H7 (cell line): ENCODE results near the gene RPL36A. TPM values are rescaled to one million over a fixed set of nuclear protein-coding genes. Genes with fewer than 3 reads are reported as not detected.

Experiments
- DNase-seq: peaks from one replicate; pipeline ENCODE4 v3.0.0; 2012
- H3K27me3 ChIP-seq: 2 replicates; pipeline ENCODE4 v1.6.0; 2011; ENCODE audit warnings: mild to moderate bottlenecking, low read length; ENCODE audit not compliant: control insufficient read depth, insufficient read depth
- H3K36me3 ChIP-seq: replicated peaks from 2 replicates; pipeline ENCODE4 v1.5.1; 2011; ENCODE audit warnings: low read length; ENCODE audit not compliant: control insufficient read depth, insufficient read depth
- H3K4me3 ChIP-seq: 2 replicates; pipeline ENCODE4 v1.5.1; 2011; ENCODE audit warnings: low read depth, mild to moderate bottlenecking, control low read depth, low read length, moderate library complexity; ENCODE audit not compliant: insufficient read depth
- total RNA-seq: library from RNA; depleted of rRNA; stranded (reverse); fragments of >200 nt; shearing (Covaris generic); gene quantifications from 2 replicates; pipeline ENCODE4 v1.2.3, GENCODE V29; 2014

Gene RPL36A
- total RNA-seq, 1 experiment from 2014 or later: 794 TPM

DNA sequence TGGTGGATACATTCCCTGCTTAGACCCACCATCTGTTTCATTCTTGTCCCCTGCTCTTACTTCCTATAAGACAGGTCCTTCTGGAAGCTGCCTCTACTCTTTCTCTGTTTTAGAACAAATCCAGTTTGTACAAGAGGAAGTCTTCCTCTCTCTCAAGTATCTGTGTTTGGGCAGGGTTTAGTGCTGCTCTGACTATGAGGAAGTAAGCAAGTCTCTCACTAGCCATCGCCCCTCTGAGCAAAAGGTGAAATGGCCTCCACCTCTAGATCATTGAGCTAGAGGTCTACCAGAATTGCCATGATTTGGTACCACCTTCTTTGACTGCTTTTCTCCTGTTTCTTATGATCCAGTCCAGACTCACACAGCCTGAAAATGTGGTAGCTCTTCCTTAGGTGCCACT, 13.3 kb upstream of the RPL36A start:
- DNase-seq: no peak
- H3K27me3 ChIP-seq: no peaks in the 10 kb centered on the region
- H3K36me3 ChIP-seq: no peaks in the 10 kb centered on the region
- no peak overlapping the region for H3K4me3 ChIP-seq

DNA sequence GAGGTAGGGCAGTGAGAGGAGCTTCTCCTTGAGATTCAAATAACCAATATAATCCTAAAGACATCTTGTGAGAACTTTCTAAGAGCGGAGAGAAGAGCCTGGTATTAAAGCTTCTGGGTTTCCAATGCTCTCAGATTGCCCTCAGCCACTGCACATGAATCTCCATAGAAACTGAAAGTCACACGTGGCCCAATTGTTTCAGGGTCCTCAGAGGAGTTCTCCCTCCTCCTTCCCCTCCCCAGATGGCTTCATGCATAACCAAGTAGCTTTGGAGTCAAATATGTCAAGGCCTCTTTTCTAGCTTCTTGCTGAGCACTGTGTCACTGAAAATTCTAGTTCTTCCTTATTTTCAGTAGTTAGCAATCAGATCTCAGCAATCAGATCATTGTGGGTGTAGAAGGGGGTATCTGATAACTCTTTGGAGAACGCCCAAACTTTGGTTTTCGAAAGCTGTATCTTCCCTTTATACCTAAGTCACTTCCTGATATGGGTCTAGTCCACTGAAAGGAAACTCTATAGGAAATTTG, 7.1 kb upstream of the RPL36A start:
- DNase-seq: no peak
- H3K36me3 ChIP-seq: no peaks in the 10 kb centered on the region

DNA sequence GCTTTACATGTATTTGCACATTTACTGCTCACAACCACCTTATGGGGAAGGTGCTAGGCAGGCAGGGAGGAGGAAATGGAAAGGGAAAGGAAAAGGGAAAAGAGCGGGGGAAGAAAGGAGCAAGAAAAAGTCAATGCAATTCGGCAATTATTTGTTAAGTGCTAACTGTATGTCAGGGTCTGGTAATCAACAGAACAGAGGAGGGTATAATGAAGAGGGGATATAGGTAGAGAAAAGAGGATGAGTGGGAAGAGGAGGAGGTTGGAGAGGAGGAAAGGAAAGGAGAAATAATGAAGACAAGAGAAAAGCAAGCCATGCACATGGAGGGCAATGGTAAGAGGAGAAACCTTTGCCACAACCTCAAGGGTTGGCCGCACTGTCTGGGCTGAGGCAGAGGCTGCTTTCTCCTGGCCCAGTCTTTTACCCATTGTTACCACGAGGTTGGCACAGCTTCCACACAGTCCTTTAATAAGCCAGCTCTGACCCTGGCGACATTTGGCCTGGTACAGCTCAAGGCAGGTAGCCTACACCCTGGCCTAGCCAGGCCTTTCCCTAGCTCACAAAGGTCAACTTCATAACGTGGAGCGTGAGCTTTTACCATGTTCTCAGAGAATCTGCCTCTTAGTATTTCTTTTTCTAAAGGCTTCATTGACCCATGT, 5.7 kb upstream of the RPL36A start:
- H3K27me3 ChIP-seq: no peaks in the 10 kb centered on the region
- DNase-seq: no peak
- no peaks in the 10 kb centered on the region for H3K36me3 ChIP-seq
- H3K4me3 ChIP-seq: no peak overlapping the region

More for the DNA sequence above, 7.1 kb upstream of the RPL36A start:
- no peak overlapping the region for H3K4me3 ChIP-seq
- H3K27me3 ChIP-seq: no peaks in the 10 kb centered on the region

DNA sequence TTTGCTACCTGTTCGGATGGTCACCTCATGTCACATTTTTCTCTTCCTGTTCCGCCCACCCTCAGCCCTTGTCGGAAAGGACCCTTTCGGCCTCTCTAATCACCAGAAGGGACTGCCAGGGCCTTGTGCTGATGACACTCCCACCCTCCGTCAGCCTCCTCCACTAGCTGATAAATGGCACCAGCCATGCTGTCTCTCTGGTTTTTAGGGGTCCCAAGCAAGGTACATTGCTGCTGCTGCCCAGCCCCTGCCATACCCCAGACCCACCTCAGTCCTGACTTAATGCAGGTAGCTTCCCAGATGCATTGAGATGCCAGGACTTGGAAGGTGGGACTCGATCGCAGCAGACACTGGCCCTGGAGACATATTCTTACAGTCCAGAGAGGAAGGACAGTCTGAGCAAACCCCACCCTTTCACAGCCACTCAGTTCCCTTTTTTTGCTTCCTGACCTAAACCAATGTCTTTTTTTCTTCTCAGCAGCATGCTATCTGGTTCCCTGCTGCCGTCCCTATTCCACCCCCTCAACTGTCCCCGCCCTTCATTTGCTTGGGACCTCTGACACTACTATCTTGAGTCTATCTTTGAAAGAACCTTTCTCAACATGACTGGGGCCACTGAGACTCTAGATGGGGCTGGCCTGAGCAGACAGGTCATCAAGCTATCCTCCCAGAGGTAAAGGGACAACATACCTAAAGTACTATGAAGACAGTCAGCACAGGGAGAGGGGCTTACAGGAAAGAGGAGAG, 4.8 kb upstream of the RPL36A start, which contains the start of gene BTK:
TSS of gene BTK (minus strand) at position 397 of the 747 bp plus-strand sequence. CDS start 10,907 bp downstream, outside the sequence.
- H3K27me3 ChIP-seq: no peaks in the 10 kb centered on the region
- DNase-seq: no peak
- no peaks in the 10 kb centered on the region for H3K36me3 ChIP-seq
- H3K4me3 ChIP-seq: no peak within 1 kb of the TSS

DNA sequence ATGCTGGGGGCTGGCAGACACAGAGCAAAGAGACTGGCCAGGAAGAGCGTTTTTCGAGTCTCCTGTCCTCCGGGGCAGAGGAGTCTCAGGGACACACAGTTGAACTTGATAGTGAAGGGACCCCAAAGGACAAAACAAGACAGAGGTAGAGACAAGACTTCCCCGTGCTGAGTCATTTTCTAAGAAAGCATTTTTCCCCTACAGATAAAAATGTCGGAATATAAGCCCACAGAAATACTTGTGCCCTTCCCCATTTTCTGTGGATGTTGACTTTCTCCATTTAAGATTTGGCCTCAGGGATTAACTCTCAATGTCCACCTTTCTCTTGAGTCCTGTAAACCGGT, 4.3 kb upstream of the RPL36A start:
- DNase-seq: no peak
- Histone ChIP-seq H3K27me3 (no peaks in the 10 kb centered on the region), H3K36me3 (no peaks in the 10 kb centered on the region), H3K4me3 (no peak overlapping the region)

DNA sequence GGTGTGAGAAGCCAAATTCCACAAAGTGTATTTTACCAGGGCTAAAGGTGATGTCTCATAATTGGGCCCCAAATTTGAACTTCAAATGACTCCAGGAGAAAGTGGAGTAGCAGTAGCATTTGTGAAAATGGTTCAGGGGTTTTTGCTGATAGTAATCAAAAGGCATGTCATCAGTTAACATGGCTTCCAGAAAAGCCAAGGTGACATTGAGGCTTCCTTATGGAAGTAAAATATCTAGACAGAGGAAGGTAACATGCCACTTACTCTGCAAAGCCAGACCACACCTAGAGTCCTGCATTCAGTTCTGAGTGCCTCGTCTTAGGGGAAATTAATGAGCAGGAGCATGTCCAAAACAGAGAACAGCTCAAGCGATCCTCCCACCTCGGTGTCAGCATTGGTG, 2.2 kb upstream of the RPL36A start:
- Histone ChIP-seq H3K36me3 (peaks cover 8% of the 10 kb centered on the region), H3K27me3 (no peaks in the 10 kb centered on the region), H3K4me3 (no peak overlapping the region)
- no peak for DNase-seq

DNA sequence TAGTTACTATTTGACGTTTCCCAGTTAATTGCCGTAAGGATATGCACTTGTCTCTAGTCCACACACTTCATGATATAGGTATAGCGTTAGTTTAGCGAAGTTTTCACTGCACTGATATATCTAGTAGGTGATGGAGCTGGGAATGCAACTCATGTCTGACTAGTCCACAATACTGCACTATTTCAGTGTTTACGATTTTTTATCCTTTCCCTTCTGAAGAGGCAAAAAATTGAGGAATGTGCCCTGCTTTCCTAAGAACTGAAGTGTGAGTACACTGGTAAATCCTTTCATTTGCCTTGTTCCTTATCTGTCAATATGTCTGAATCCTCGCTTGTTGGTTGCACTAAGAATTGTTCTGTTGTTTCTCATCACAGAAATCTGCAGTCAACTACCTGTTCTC, 1.0 kb downstream of the RPL36A start:
- Histone ChIP-seq H3K36me3 (peaks cover 9% of the 10 kb centered on the region), H3K4me3 (peak overlapping the region; percentile 78), H3K27me3 (no peaks in the 10 kb centered on the region)
- no peak for DNase-seq

DNA sequence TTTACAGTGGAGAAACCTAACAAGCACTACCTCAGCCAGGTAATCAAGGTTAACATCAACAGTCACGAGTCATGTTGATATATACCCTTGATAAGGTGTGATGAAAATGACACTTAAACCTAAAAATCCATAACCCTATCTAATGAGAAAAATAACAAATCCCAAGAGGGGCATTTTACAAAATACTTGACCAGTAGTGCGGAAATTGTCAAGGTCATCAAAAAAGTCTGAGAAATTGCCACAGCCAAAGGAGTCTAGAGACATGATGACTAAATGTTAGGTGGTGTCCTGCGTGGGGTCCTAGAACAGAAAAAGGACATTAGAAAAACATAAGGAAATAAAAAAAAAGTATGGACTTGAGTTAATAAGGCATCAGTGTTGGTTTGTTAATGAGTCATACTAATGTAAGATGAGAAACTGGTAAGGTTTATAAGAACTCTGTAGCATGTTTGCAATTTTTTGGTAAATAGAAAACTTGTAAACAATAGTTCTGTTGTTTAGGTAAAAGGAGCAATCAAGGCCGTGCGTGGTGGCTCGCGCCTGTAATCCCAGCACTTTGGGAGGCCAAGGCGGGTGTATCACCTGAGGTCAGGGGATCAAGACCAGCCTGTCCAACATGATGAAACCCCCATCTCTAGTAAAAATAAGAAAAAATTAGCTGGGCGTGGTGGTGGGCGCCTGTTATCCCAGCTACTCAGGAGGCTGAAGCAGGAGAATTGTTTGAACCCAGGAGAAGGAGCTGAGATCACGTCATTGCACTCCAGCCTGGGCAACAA, 2.9 kb downstream of the RPL36A start:
- Histone ChIP-seq H3K27me3 (no peaks in the 10 kb centered on the region), H3K36me3 (peaks cover 9% of the 10 kb centered on the region), H3K4me3 (no peak overlapping the region)
- no peak for DNase-seq

DNA sequence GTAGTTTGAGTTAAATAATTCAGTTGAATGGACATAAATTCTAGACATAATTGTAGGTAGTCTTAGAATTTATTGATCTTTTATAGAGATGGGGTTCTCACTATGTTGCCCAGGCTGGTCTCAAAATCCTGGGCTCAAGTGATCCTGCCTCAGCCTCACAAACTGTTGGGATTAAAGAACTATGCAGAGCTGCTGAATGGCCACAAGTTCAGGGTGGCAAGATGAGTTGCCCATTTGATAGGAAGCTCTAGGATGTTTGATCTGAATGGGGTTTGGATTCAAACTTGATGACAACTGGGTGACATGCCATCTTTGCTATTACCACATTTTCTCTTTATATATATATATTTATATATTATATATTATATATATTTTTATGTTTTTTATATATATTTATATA, 3.6 kb downstream of the RPL36A start:
- Histone ChIP-seq H3K4me3 (no peak overlapping the region), H3K27me3 (no peaks in the 10 kb centered on the region), H3K36me3 (peaks cover 9% of the 10 kb centered on the region)
- no peak for DNase-seq

DNA sequence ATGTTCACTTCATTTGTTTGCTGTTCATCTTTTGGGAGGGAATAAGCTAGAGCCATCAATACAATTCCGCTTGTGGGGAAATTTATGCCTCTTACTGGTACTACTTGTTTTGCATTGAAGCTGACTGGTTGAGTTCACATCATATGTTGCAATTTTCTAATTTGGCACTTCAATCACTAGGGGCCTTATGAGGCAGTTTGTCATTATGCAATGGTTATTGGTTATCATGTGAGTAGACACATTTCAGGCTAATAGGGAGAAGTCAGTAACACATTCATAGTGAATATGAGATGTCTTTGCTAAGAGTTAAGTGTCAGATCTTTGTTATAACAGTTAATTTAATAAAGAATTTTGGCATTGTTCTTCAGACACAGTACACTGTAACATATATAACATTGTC, 5.0 kb downstream of the RPL36A start:
- DNase-seq: no peak
- Histone ChIP-seq H3K36me3 (peaks cover 9% of the 10 kb centered on the region), H3K27me3 (no peaks in the 10 kb centered on the region), H3K4me3 (no peak overlapping the region)

DNA sequence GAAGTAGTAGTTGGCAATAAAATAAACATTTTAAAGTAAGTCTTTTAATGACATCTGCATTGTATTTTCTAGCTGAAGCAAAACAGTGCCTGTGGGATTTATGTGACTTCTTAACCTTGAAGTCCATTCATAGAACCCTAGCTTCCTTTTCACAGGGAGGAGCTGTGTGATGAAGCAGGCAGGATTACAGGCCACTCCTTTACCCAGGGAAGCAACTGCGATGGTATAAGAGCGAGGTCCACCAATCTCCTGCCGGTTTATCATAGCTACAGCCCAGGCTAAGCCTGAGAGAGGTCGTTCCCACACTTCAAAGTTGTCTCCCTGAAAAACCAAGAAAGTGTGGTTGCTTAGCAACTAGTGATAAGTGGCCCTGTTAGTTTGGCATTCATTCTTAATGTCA, 7.0 kb downstream of the RPL36A start:
- Histone ChIP-seq H3K4me3 (no peak overlapping the region), H3K36me3 (peaks cover 2% of the 10 kb centered on the region), H3K27me3 (no peaks in the 10 kb centered on the region)
- no peak for DNase-seq

DNA sequence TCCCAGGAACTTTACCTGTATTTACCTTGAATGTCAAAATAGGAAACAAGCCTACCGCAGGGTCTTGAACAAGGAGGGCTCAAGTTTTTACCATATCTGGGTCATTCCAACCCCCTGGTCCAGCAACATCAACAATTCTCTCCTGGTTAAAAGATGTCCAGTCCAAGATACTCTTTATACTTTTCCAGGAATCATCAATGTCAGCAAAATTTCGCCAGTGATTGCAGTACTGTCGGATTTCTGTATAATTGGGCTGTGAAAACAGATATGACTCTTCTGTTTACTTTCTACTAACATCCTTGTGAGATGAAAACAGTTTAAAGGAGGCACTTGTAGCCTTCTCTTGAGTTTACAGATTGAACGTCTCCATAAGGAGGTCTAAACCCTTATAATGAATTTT, 7.9 kb downstream of the RPL36A start:
- H3K4me3 ChIP-seq: no peak overlapping the region
- no peaks in the 10 kb centered on the region for H3K27me3 ChIP-seq
- no peak for DNase-seq
- H3K36me3 ChIP-seq: peaks cover 2% of the 10 kb centered on the region

DNA sequence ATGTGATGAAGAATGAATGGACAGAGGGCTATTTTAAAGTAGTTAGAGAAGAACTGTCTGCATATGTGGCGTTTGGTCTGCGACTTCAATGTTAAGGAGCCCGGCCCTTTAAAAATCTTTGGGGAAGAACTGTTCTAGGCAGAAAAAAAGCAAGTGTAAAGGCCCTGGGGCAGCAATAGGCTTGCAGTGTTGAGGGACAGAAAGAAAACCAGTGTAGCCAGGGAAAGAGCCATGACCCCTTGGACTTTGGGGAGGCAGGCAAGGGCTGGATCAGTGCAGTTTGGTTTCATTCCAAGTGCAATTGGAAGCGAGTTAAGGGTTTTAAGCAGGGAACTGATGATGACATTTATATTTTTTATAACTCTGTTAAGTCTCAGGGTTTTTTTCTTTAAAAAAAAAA, 9.0 kb downstream of the RPL36A start:
- H3K4me3 ChIP-seq: no peak overlapping the region
- H3K27me3 ChIP-seq: no peaks in the 10 kb centered on the region
- DNase-seq: no peak

DNA sequence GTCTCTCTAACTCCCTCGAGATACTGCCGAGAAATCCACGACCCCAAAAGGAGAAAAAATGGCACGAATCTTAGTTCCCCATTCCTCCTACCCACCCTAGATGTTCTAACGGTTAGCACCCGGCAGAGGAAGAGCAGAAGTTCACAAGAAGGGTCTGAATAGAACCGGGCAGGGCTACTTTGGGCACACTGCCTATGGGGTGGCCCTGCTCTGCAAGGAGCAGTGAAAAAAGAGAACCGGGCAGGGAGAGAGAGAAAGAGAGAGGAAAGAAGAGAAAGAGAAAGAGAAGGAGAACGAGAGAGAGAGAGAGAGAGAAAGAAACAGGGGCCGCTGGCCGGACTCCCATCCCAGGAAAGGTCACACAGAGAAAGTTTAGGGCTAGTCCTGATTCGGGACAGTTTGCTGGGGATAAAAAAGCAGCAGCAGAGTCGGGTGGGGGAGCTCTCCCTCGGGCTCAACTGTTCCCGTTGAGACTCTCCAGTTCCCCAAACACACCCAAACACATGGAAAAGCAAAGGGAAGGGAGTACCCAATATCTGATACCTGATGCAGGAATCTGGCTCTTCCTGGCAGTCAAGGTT, 16.4 kb downstream of the RPL36A start:
- Histone ChIP-seq H3K36me3 (peaks cover 4% of the 10 kb centered on the region), H3K4me3 (peak overlapping the region; percentile 54)

More for the DNA sequence above, 9.0 kb downstream of the RPL36A start:
- H3K36me3 ChIP-seq: no peaks in the 10 kb centered on the region; the same call in none of the 2 replicates

More for the DNA sequence above, 16.4 kb downstream of the RPL36A start:
- no peaks in the 10 kb centered on the region for H3K27me3 ChIP-seq
- no peak for DNase-seq
